BLaER1 treated with 17β-estradiol and CSF1 and Interleukin-3, amounts not matched to agents 10 nM and 100 nM (cell line): ENCODE results near the gene KLK10.
"Not testable (repeated sequence)": the region's sequence is repeated elsewhere in the genome, so short reads cannot be mapped to it uniquely, and the experiment has no call there.

Source experiments
- H3K27ac ChIP-seq, 11 experiments: shearing (Covaris generic); formaldehyde crosslinking; 2 replicates each; pipeline ENCODE4 v1.8.1; 2022
- H3K27me3 ChIP-seq, 11 experiments: shearing (Covaris generic); formaldehyde crosslinking; 2 replicates each; pipeline ENCODE4 v1.8.1; 2022
- H3K36me3 ChIP-seq, 11 experiments: shearing (Covaris generic); formaldehyde crosslinking; 2 replicates each; pipeline ENCODE4 v1.8.1; 2022
- H3K4me1 ChIP-seq, 10 experiments: shearing (Covaris generic); formaldehyde crosslinking; 2 replicates each; pipeline ENCODE4 v1.8.1; 2022
- H3K4me2 ChIP-seq, 11 experiments: shearing (Covaris generic); formaldehyde crosslinking; 2 replicates each; pipeline ENCODE4 v1.8.1; 2022
- H3K4me3 ChIP-seq, 10 experiments: shearing (Covaris generic); formaldehyde crosslinking; 2 replicates each; pipeline ENCODE4 v1.8.1; 2022
- H3K9ac ChIP-seq, 11 experiments: shearing (Covaris generic); formaldehyde crosslinking; 2 replicates each; pipeline ENCODE4 v1.8.1; 2022
- H3K9me3 ChIP-seq, 11 experiments: shearing (Covaris generic); formaldehyde crosslinking; replicated peaks in 1 of 11; 2 replicates each; pipeline ENCODE4 v1.8.1; 2022
- H4K20me1 ChIP-seq, 11 experiments: shearing (Covaris generic); formaldehyde crosslinking; 2 replicates each; pipeline ENCODE4 v1.8.1; 2022
- Cebpa-rat ChIP-seq, 11 experiments: shearing (Covaris generic); IDR thresholded peaks; 2 replicates each; pipeline ENCODE4 v1.8.1; 2022

KLK10 gene

GRCh38 chr19:51000981-51001380, 18.5 kb downstream of the KLK10 start:
- Histone ChIP-seq H3K27ac (no peak overlapping the region), H4K20me1 (no peaks in the 10 kb centered on the region), H3K4me3 (no peak overlapping the region), H3K9ac (no peak overlapping the region), H3K4me1 (peaks cover 0 to 12% (median 11%) of the 10 kb centered on the region in 10 experiments; a peak in 11 of 20 replicates), H3K4me2 (no peak overlapping the region), H3K27me3 (no peaks in the 10 kb centered on the region), H3K9me3 (no peaks in the 10 kb centered on the region), H3K36me3 (no peaks in the 10 kb centered on the region)
- TF ChIP-seq Cebpa-rat (IDR thresholded peaks at IDR 0.05), result no peak

DNA sequence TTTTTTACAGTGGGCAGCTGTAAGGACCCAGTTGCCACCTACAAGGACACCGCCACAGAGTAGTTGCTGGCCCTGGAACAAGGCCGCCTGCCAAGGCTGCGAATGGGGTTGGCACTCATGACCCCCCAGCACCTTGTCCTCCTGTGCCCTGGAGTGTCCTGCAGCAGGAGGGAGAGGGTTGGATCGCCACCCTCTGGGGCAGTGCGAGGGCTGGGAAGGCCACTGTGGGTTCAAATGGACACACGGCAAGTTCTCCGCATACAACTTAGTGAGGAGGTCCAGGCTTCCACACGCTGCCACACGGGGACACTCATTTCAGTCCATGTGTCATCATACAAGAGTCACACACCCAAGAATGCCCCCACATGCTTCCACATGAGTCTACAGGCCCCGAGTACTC, 19.1 kb downstream of the KLK10 start:
- no peaks in the 10 kb centered on the region for H3K36me3 ChIP-seq
- no peaks in the 10 kb centered on the region for H4K20me1 ChIP-seq
- no peaks in the 10 kb centered on the region for H3K27me3 ChIP-seq
- no peak overlapping the region for H3K4me3 ChIP-seq
- peaks cover 0 to 12% (median 11%) of the 10 kb centered on the region in 10 experiments; a peak in 11 of 20 replicates for H3K4me1 ChIP-seq
- H3K4me2 ChIP-seq, result no peak overlapping the region
- no peak for TF ChIP-seq Cebpa-rat (IDR thresholded peaks at IDR 0.05)
- no peaks in the 10 kb centered on the region for H3K9me3 ChIP-seq
- H3K9ac ChIP-seq, result no peak overlapping the region
- H3K27ac ChIP-seq, result no peak overlapping the region

DNA sequence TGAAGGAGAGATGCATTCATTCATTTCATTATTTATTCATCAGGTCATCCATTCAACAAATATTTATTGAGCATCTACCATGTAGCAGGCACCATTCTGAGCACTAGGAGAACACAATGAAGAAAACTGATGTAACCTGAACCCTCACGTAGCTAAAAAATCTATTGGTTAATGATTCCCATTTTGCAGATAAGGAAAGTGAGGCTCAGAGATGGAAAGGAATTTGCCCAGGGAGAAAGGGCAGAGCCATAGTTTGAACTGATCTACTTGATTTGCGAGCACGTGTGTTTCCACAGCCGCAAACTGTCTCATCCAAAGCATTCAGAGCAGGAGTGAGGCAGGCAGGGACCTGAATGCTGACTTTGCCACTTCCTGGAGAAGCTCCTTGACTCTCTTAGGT, 20.8 kb downstream of the KLK10 start:
- Histone ChIP-seq H3K27me3 (no peaks in the 10 kb centered on the region), H3K36me3 (no peaks in the 10 kb centered on the region)

GRCh38 chr19:50998061-50998460, 21.4 kb downstream of the KLK10 start:
- Histone ChIP-seq H3K4me3 (no peak overlapping the region), H3K4me2 (no peak overlapping the region), H3K27ac (no peak overlapping the region), H3K9ac (no peak overlapping the region), H3K36me3 (no peaks in the 10 kb centered on the region), H3K4me1 (peaks cover 0 to 12% (median 11%) of the 10 kb centered on the region in 10 experiments; a peak in 11 of 20 replicates), H3K27me3 (no peaks in the 10 kb centered on the region), H3K9me3 (peaks cover 0 to 11% (median 6%) of the 10 kb centered on the region in 11 experiments; a peak in 12 of 22 replicates), H4K20me1 (no peaks in the 10 kb centered on the region)
- TF ChIP-seq Cebpa-rat (IDR thresholded peaks at IDR 0.05), result no peak

More for the DNA sequence above, 20.8 kb downstream of the KLK10 start:
- Histone ChIP-seq H3K9me3 (peaks cover 0 to 11% (median 6%) of the 10 kb centered on the region in 11 experiments; a peak in 12 of 22 replicates), H3K4me3 (no peak overlapping the region), H4K20me1 (no peaks in the 10 kb centered on the region), H3K9ac (no peak overlapping the region), H3K4me1 (peaks cover 0 to 12% (median 11%) of the 10 kb centered on the region in 10 experiments; a peak in 11 of 20 replicates), H3K27ac (no peak overlapping the region), H3K4me2 (no peak overlapping the region)
- no peak for TF ChIP-seq Cebpa-rat (IDR thresholded peaks at IDR 0.05)

- H3K9ac ChIP-seq, result no peak overlapping the region
- H3K4me3 ChIP-seq, result no peak overlapping the region
- H3K36me3 ChIP-seq, result no peaks in the 10 kb centered on the region
- no peaks in the 10 kb centered on the region for H3K27me3 ChIP-seq
- H3K4me1 ChIP-seq, result no peaks in the 10 kb centered on the region
- no peaks in the 10 kb centered on the region for H4K20me1 ChIP-seq
- H3K9me3 ChIP-seq, result peaks cover 0 to 11% (median 6%) of the 10 kb centered on the region in 11 experiments; a peak in 12 of 22 replicates
- no peak for TF ChIP-seq Cebpa-rat (IDR thresholded peaks at IDR 0.05)
- H3K27ac ChIP-seq, result no peak overlapping the region
- no peak overlapping the region for H3K4me2 ChIP-seq
Observed at GRCh38 chr19:50994129-50994528, 25.4 kb downstream of the KLK10 start.

- Histone ChIP-seq H4K20me1 (no peaks in the 10 kb centered on the region), H3K4me2 (no peak overlapping the region), H3K4me1 (no peaks in the 10 kb centered on the region), H3K27me3 (no peaks in the 10 kb centered on the region), H3K9ac (no peak overlapping the region), H3K9me3 (peaks cover 0 to 11% (median 6%) of the 10 kb centered on the region in 11 experiments; a peak in 12 of 22 replicates), H3K4me3 (no peak overlapping the region), H3K27ac (no peak overlapping the region), H3K36me3 (no peaks in the 10 kb centered on the region)
- no peak for TF ChIP-seq Cebpa-rat (IDR thresholded peaks at IDR 0.05)
Observed at GRCh38 chr19:50992666-50993035, 26.9 kb downstream of the KLK10 start.

DNA sequence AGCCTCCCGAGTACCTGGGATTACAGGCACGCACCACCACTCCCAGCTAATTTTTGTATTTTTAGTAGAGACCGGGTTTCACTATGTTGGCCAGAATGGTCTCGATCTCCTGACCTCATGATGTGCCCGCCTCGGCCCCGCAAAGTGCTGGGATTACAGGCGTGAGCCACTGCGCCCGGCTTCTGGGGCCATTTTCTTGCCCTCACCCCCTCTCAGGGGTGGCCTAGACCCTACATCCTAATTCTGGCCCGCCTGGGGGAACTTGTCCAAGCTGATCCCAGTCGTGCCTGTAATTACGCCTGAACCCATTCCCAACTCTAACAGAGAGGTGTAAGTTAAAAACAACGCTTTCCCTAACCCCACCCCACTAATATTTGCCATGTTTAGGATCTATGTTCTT, 35.1 kb downstream of the KLK10 start:
- H3K27me3 ChIP-seq, result peaks cover 0 to 16% (median 0%) of the 10 kb centered on the region in 11 experiments; a peak in 3 of 22 replicates
- not testable (repeated sequence) for H3K4me3 ChIP-seq, H3K4me2 ChIP-seq, H3K4me1 ChIP-seq, H3K9ac ChIP-seq, H3K9me3 ChIP-seq, H4K20me1 ChIP-seq, H3K27ac ChIP-seq, H3K36me3 ChIP-seq

DNA sequence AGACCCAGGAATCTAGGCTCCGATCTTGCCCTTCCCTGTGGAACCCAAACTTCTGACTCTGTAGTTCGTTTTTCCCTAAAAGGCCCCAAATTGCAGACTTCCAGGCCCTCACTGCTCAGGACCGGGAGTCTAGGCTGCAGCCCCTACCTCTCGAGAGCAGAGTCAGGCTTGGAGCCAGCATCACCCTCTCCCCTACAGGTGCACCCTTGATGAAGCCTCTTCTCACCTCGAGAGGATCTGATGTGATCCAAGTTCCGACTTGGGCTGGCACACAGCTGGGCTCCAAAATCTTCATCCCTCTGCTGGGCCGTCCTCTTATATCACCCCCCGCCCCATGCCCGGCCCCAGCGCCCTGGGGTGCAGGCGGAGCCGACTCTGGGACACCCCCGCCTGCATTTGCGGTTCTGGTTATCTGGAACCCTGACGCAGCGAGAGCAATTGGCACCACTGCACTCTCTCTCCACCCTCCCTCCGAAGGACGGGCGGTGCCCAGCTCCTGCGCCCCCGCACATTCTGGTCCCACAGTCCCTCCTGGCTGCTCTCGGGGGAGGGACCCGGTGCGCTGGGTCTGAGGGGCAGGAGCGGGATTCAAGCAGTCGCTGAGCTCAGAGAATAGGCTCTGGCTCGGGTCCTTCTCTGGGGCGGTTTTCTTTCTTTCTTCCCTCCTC, 35.8 kb downstream of the KLK10 start, which contains the start of gene KLK7:
TSS of gene KLK7 (minus strand) at position 293 of the 668 bp plus-strand sequence. CDS start 1,518 bp downstream, outside the sequence.
- no peaks in the 10 kb centered on the region for H3K4me1 ChIP-seq
- H3K9me3 ChIP-seq, result no peaks in the 10 kb centered on the region
- H4K20me1 ChIP-seq, result no peaks in the 10 kb centered on the region
- no peak within 1 kb of the TSS for H3K9ac ChIP-seq
- H3K4me3 ChIP-seq, result no peak within 1 kb of the TSS
- H3K4me2 ChIP-seq, result no peak within 1 kb of the TSS
- H3K27ac ChIP-seq, result no peak within 1 kb of the TSS
- no peaks in the 10 kb centered on the region for H3K36me3 ChIP-seq
- peaks cover 0 to 16% (median 0%) of the 10 kb centered on the region in 11 experiments; a peak in 3 of 22 replicates for H3K27me3 ChIP-seq
- TF ChIP-seq Cebpa-rat (IDR thresholded peaks at IDR 0.05), result no peak

GRCh38 chr19:50982186-50982585, 37.3 kb downstream of the KLK10 start:
- no peak overlapping the region for H3K4me3 ChIP-seq
- no peak for TF ChIP-seq Cebpa-rat (IDR thresholded peaks at IDR 0.05)
- H3K27ac ChIP-seq, result no peak overlapping the region
- H3K27me3 ChIP-seq, result peaks cover 0 to 16% (median 0%) of the 10 kb centered on the region in 11 experiments; a peak in 3 of 22 replicates
- no peaks in the 10 kb centered on the region for H3K36me3 ChIP-seq
- H3K9me3 ChIP-seq, result no peaks in the 10 kb centered on the region
- no peak overlapping the region for H3K4me2 ChIP-seq
- no peaks in the 10 kb centered on the region for H4K20me1 ChIP-seq
- no peaks in the 10 kb centered on the region for H3K4me1 ChIP-seq
- H3K9ac ChIP-seq, result no peak overlapping the region

GRCh38 chr19:50981587-50982146, 37.8 kb downstream of the KLK10 start:
- no peaks in the 10 kb centered on the region for H3K9me3 ChIP-seq
- no peak overlapping the region for H3K9ac ChIP-seq
- peaks cover 0 to 16% (median 0%) of the 10 kb centered on the region in 11 experiments; a peak in 3 of 22 replicates for H3K27me3 ChIP-seq
- H4K20me1 ChIP-seq, result no peaks in the 10 kb centered on the region
- no peak overlapping the region for H3K27ac ChIP-seq
- H3K4me3 ChIP-seq, result no peak overlapping the region
- H3K4me2 ChIP-seq, result no peak overlapping the region
- H3K36me3 ChIP-seq, result no peaks in the 10 kb centered on the region
- no peak for TF ChIP-seq Cebpa-rat (IDR thresholded peaks at IDR 0.05)
- H3K4me1 ChIP-seq, result no peaks in the 10 kb centered on the region
